Lower leg skin (tissue), 3 donors: Measurements from ENCODE around the gene SLC29A1.

Source experiments
- CTCF ChIP-seq, 3 donors: fragments of 450-650 bp; IDR thresholded peaks; one replicate each; pipeline ENCODE4 v1.5.1; 2016; ENCODE audit warnings: antibody characterized with exemption in 3 of 3, mild to moderate bottlenecking in 3 of 3, moderate library complexity in 2 of 3
- POLR2A ChIP-seq, 2 donors: fragments of 450-650 bp; IDR thresholded peaks; one replicate each; pipeline ENCODE4 v1.6.1; 2016 to 2017; ENCODE audit warnings: antibody characterized with exemption in 2 of 2, mild to moderate bottlenecking in 1 of 2, moderate library complexity in 1 of 2

GRCh38 chr6:44267252-44267651, 43.9 kb downstream of the SLC29A1 start:
- no peak for TF ChIP-seq CTCF (IDR thresholded peaks at IDR 0.05)
- TF ChIP-seq POLR2A (IDR thresholded peaks at IDR 0.05): no peak
